HCT116 (cell line): ENCODE results near the gene HIVEP3. TPM values are rescaled to one million over a fixed set of nuclear protein-coding genes. Genes with fewer than 3 reads are reported as not detected.

Experiments used
- CEBPB ChIP-seq: IDR thresholded peaks from 2 replicates; pipeline ENCODE4 v1.6.1; 2012; ENCODE audit warnings: low read depth
- CTCF ChIP-seq, 3 experiments: fragments of 200-600 bp in 1 of 3; sonication (generic) in 1 of 3; IDR thresholded peaks in 2 of 3; conservative IDR thresholded peaks in 1 of 3; 2 replicates each; pipeline ENCODE4 v1.5.1; 2012 to 2017; ENCODE audit warnings: low read depth in 2 of 3, low read length in 2 of 3, antibody characterized with exemption in 1 of 3, borderline replicate concordance in 1 of 3, control low read depth in 1 of 3, mild to moderate bottlenecking in 1 of 3, mixed read lengths in 1 of 3, mixed run types in 1 of 3, moderate library complexity in 1 of 3; ENCODE audit not compliant: insufficient read depth in 1 of 3
- EGR1 ChIP-seq: IDR thresholded peaks from 2 replicates; pipeline ENCODE4 v1.6.1; 2012; ENCODE audit warnings: low read depth
- ELF1 ChIP-seq: IDR thresholded peaks from 2 replicates; pipeline ENCODE4 v1.6.1; 2012; ENCODE audit warnings: low read depth, borderline replicate concordance
- EZH2 ChIP-seq: fragments of 200-600 bp; sonication (generic); IDR thresholded peaks from 2 replicates; pipeline ENCODE4 v1.6.1; 2017; ENCODE audit warnings: antibody characterized with exemption, mixed run types
- FOSL1 ChIP-seq: IDR thresholded peaks from 2 replicates; pipeline ENCODE4 v1.6.1; 2012; ENCODE audit warnings: low read depth
- MAX ChIP-seq: IDR thresholded peaks from 2 replicates; pipeline ENCODE4 v1.6.1; 2012
- POLR2AphosphoS5 ChIP-seq: IDR thresholded peaks from 2 replicates; pipeline ENCODE4 v1.6.1; 2011; ENCODE audit warnings: mild to moderate bottlenecking, low read depth, low read length, moderate library complexity
- TCF7L2 ChIP-seq: IDR thresholded peaks from 2 replicates; pipeline ENCODE4 v1.7.0; 2011; ENCODE audit warnings: borderline replicate concordance, inconsistent platforms; ENCODE audit not compliant: insufficient read depth, insufficient read length; ENCODE audit errors: extremely low read depth
- YY1 ChIP-seq: IDR thresholded peaks from 2 replicates; pipeline ENCODE4 v1.6.1; 2011; ENCODE audit warnings: low read length, low read depth, moderate library complexity, mild to moderate bottlenecking; ENCODE audit not compliant: insufficient replicate concordance; ENCODE audit errors: extremely low read depth
- ZNF274 ChIP-seq: fragments of 200-500 bp; sonication (Bioruptor generic); IDR thresholded peaks from 2 replicates; pipeline ENCODE4 v1.6.1; 2014; ENCODE audit warnings: mild to moderate bottlenecking, low read depth, low read length, inconsistent platforms
- total RNA-seq: library from RNA; stranded (reverse); gene quantifications from one replicate; pipeline ENCODE4 v1.2.1, GENCODE V29; 2021; ENCODE audit not compliant: unreplicated experiment

The HIVEP3 gene
- total RNA-seq, 1 experiment from 2014 or later, result 7.1 TPM

GRCh38 chr1:41487126-41488039 is 431.3 kb downstream of the HIVEP3 start (continued):
- TF ChIP-seq CTCF (IDR thresholded peaks at IDR 0.05 in 2 of 3, conservative IDR thresholded peaks at IDR 0.05 in 1 of 3; ENCODE audit: borderline replicate concordance in 1 of 3, insufficient read depth in 1 of 3, low read depth in 2 of 3, low read length in 2 of 3) (no peak), ELF1 (no peak), CEBPB (no peak), TCF7L2 (no peak), POLR2AphosphoS5 (no peak), YY1 (no peak), EGR1 (no peak), ZNF274 (no peak), MAX (no peak), FOSL1 (no peak), EZH2 (no peak)
